GM10248 (cell line): ENCODE results near the gene XRN1.

Source experiments
- CTCF ChIA-PET: fragments of 300-600 bp; sonication (Branson Sonifier 250); formaldehyde crosslinking; extraction: SDS; loops from one replicate; lab custom pipeline; 2021; ENCODE audit warnings: antibody characterized with exemption; lab: Yijun Ruan, JAX
- POLR2A ChIA-PET: fragments of 350-650 bp; sonication (Branson Sonifier 250); formaldehyde crosslinking; extraction: SDS; loops from one replicate; lab custom pipeline; 2020; ENCODE audit warnings: antibody characterized with exemption; lab: Yijun Ruan, JAX
- DNase-seq: peaks from one replicate; pipeline ENCODE4 v3.0.0; 2012; ENCODE audit errors: extremely low spot score
- CTCF ChIP-seq: IDR thresholded peaks from 2 replicates; pipeline ENCODE4 v1.5.1; 2012; ENCODE audit warnings: mild to moderate bottlenecking, low read depth; ENCODE audit errors: extremely low read depth, missing control alignments, control extremely low read depth

Gene XRN1

GRCh38 chr3:142282503-142282902 is 165.3 kb downstream of the XRN1 start:
- DNase-seq, result no peak
- CTCF ChIA-PET, result interaction anchor here (0.9 to 2.5 kb wide), 7 partner anchors 9 to 542 kb away, joined by 3 to 14 read pairs (median 4); no protein-coding TSS in a partner anchor
- TF ChIP-seq CTCF, result no peak
- POLR2A ChIA-PET, result no interaction called here

- ChIA-PET POLR2A (no interaction called here), CTCF (interaction anchor here (1.3 to 2.5 kb wide), 5 partner anchors 8 to 327 kb away, joined by 3 to 14 read pairs (median 5); no protein-coding TSS in a partner anchor)
- no peak for DNase-seq
- TF ChIP-seq CTCF, result no peak
Measured at GRCh38 chr3:142281474-142281873, 166.4 kb downstream of the XRN1 start.

GRCh38 chr3:142279965-142280590 is 167.8 kb downstream of the XRN1 start:
- peak; percentile 76 for DNase-seq

GRCh38 chr3:142278451-142278850 is 169.4 kb downstream of the XRN1 start:
- ChIA-PET CTCF (interaction anchor here (0.9 to 2.9 kb wide), 4 partner anchors 8 to 314 kb away, joined by 3 to 12 read pairs (median 4); no protein-coding TSS in a partner anchor), POLR2A (no interaction called here)
- DNase-seq, result no peak
- TF ChIP-seq CTCF, result no peak

More at GRCh38 chr3:142279965-142280590, 167.8 kb downstream of the XRN1 start:
- ChIA-PET POLR2A (no interaction called here), CTCF (interaction anchor here (0.6 to 2.9 kb wide), 29 partner anchors 9 to 820 kb away, joined by 3 to 13 read pairs (median 4); partner anchors contain the start of gene RNF7)
- TF ChIP-seq CTCF, result peak; percentile 63

GRCh38 chr3:142276781-142277180 is 171.1 kb downstream of the XRN1 start:
- ChIA-PET CTCF (no interaction called here), POLR2A (no interaction called here)
- DNase-seq, result no peak
- TF ChIP-seq CTCF, result no peak

- ChIA-PET CTCF (no interaction called here), POLR2A (no interaction called here)
- DNase-seq, result no peak
- TF ChIP-seq CTCF, result no peak
Measured at GRCh38 chr3:142275856-142276255, 172.0 kb downstream of the XRN1 start.

GRCh38 chr3:142274908-142275307 is 172.9 kb downstream of the XRN1 start:
- POLR2A ChIA-PET, result no interaction called here

More at GRCh38 chr3:142274908-142275307, 172.9 kb downstream of the XRN1 start:
- no peak for TF ChIP-seq CTCF
- CTCF ChIA-PET, result no interaction called here
- no peak for DNase-seq
